Left colon (tissue), 2 donors: Measurements from ENCODE around the gene HSPA12B. TPM values are rescaled to one million over a fixed set of nuclear protein-coding genes. Genes with fewer than 3 reads are reported as not detected.

Experiments
- ATAC-seq: fragments of 200-7000 bp; cut with Tn5 transposase; one replicate; pipeline ENCODE4 v1.9.1; 2020; ENCODE audit warnings: mild to moderate bottlenecking, moderate library complexity
- DNase-seq, 2 donors: peaks; one replicate each; pipeline ENCODE4 v3.0.0-alpha.2; 2020
- intact Hi-C, 2 donors: fragments of 100-400 bp; cut with DNase I in 1 of 2; cut with micrococcal nuclease in 1 of 2; formaldehyde crosslinking; loops; one replicate each; pipeline versions ENCODE4 v1.11.2 to v1.14.0; 2022; cut with DNase I, micrococcal nuclease
- long read RNA-seq: library from polyadenylated mRNA; unstranded; transcript quantifications from one replicate; pipeline ENCODE4 v2.0.0, GENCODE V29; 2021
- total RNA-seq, 2 donors: library from RNA; stranded (reverse); fragmentation: NEBNext Ultra II Directional; extraction: Animal tissue kit (Norgen Biotek cat#: 25700); gene quantifications; one replicate each; pipeline ENCODE4 v1.2.1, GENCODE V29; 2021
- donor health status: DM: no; HTN: no; CAD: no.
- donor health status: DM: yes; HTN: yes; CAD: no.

Gene HSPA12B, protein sequence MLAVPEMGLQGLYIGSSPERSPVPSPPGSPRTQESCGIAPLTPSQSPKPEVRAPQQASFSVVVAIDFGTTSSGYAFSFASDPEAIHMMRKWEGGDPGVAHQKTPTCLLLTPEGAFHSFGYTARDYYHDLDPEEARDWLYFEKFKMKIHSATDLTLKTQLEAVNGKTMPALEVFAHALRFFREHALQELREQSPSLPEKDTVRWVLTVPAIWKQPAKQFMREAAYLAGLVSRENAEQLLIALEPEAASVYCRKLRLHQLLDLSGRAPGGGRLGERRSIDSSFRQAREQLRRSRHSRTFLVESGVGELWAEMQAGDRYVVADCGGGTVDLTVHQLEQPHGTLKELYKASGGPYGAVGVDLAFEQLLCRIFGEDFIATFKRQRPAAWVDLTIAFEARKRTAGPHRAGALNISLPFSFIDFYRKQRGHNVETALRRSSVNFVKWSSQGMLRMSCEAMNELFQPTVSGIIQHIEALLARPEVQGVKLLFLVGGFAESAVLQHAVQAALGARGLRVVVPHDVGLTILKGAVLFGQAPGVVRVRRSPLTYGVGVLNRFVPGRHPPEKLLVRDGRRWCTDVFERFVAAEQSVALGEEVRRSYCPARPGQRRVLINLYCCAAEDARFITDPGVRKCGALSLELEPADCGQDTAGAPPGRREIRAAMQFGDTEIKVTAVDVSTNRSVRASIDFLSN
- 1 to 10 TPM; 2.3 to 2.5 TPM for total RNA-seq
- long read RNA-seq, partial matches to known transcripts: 7 of 10 reads
- long read RNA-seq, other reads (novel, unspliced or antisense): 3 of 10 reads

DNA sequence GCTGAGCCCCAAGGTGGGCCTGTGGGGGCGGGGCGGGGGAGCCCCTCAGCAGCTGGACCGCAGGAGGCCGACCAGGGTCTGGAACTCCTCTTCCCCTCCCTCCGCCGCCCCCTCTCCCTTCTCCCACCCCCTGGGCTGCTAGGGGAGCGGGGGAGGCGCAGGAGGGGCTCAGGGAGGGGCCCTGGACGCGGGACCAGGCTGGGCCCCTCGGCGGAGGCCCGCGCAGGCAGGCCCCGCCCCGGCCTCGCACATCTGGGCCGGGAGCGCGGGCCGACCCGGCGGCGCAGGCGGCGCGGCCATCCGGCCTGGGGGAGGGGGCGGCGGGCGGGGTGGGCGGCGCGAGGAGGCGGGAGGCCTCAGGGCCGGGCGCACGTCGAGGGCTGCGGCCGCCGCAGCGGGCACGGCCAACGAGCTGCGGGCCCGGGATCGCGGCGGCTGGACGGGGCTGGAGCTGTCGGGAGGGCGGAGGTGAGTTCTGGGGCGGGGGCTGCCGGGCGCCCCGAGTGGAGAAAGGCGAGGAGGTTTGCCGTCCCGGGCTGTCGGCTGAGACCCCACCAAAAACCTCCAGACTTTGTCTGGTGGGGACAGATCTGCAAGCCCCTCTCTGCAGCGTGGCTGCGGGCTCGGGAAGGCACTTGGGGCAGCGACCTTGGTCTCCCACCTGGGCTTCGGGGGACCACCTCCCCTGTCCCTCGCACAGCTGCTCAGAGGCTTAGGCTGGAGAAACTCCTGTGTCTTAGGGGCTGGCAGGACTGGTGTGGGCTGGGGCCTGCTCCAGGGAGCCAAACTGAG, at the start of gene HSPA12B:
HSPA12B (plus strand) TSS at position 359 of the 792 bp plus-strand sequence. CDS start 5,990 bp downstream, outside the sequence.
- intact Hi-C loops: no loop called here

DNA sequence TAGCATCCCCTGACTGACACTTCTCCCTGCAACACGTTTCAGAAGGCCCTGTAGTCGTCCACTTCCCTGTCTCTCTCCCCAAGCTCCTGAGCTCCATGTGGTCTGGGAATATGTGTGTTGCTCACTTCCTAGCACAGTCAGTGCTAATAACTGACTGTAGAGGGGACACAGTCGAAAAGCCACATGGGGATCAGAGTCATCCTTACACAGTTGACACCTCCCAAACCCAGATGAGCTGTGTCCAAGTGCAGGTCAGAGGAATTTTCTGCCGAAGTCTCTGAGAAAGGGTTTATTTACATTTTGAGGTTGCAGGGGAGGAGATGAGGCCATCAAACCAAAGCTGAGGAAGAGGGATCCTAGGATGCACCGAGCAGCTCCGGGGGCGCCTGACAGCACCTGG, 47.1 kb upstream of the HSPA12B start:
- intact Hi-C loops: no loop called here
- no peak for ATAC-seq

More for the DNA sequence above, at the start of gene HSPA12B:
- no peak for DNase-seq
- ATAC-seq: no peak

DNA sequence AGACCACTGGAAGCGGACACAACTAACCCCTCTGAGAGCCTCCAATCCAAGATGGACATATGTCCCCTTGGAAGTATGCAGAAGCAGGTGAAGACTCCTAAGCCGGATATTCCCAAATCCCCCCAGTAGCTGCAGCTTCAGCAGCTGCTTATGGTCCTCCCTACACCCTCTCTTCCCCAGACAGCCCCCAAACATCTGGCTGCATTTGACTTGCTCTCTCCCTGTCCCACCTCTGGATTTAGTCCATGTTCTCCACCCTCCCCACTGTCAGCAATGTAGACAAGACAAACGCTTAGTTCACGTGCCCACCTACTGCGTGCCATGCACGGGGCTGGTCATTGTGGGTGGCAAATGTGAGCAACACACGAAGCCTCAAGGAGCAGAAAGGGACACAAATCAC, 46.1 kb upstream of the HSPA12B start:
- ATAC-seq (no peak), DNase-seq (no peak)
- intact Hi-C loops: no loop called here

More for the DNA sequence above, 47.1 kb upstream of the HSPA12B start:
- no peak for DNase-seq

DNA sequence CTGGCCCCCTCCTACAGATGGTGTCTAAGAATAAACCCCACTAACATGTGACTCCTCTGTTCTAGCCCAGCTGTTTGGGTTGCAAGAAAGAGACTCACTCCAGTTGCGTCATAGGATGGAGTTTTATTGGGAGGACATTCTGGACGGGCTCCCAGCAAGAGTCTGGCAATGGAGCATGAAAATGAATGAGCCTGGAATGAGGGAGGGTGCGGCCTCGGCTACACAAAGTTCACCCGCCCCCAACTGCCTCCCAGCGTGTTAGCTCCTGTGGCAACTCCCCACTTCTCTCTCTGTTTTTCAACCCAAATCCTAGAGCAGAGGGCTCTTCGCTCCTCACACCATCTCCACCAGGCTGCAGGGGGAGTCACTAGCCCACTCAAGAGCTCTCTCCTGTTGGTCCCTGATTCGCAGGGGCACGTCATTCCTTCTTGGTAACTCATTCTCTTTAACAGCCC, 45.6 kb upstream of the HSPA12B start:
- DNase-seq (peak; percentile 66 to 80), ATAC-seq (peak; percentile 90)
- intact Hi-C loops: no loop called here

DNA sequence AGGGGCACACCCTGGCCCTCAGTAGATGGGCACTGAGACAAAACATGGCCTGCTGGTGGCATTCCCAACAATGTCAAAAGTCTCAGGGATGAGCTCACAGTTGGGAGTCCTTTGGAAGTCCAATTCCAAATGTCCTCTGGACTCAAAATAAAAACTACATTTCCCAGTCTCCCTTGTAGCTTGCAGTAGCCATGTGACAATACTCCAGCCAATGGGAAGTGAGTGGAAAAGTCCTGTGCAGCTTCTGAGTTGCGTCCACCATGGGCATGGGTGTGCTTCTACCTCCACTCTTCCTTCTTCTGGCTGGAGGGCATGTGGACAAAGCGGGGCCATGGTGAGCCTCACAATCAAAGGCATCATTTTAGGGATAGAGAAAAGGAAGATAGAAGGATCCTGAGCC, 44.8 kb upstream of the HSPA12B start:
- intact Hi-C loops: no loop called here
- ATAC-seq: peak; percentile 60
- no peak for DNase-seq

DNA sequence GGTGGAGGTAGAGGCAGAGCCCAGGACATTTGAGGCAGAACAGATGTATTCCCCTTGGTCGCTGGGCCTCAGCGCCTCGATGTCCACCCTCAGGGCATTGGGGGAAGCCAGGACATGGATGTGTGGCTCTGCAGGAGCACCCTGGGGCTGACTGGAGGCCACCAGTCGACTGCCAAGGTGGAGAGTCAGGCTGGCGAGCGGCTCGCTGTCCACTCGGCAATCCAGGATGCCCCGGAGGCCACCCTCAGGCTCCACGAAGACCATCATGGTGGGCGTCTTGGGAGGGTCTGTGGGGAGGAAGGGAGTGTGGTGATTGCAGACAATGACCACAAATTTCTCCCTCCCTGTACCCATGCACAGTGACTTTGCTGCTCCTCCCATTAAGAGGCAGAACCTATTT, 42.5 kb upstream of the HSPA12B start:
- DNase-seq (no peak), ATAC-seq (no peak)
- intact Hi-C loops: no loop called here

DNA sequence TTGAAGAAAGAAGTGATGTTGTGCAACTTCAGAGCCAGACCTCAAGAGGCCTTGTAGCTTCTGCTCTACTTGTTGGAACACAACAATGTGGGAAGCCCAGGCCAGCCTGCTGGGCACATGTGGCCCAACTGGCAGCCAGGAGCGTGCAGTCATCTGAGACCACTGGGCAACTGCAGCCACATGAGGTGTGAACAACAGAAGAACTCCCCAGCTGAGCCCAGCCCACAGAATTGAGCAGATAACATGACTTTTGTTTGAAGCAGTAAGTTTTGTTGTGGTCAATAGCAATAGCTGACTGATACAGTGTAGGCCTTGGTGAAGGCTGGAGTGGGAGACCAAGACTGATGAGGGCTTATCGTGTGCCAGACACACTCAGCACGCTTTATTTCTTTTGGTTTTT, 42.1 kb upstream of the HSPA12B start:
- intact Hi-C loops: no loop called here
- no peak for DNase-seq

DNA sequence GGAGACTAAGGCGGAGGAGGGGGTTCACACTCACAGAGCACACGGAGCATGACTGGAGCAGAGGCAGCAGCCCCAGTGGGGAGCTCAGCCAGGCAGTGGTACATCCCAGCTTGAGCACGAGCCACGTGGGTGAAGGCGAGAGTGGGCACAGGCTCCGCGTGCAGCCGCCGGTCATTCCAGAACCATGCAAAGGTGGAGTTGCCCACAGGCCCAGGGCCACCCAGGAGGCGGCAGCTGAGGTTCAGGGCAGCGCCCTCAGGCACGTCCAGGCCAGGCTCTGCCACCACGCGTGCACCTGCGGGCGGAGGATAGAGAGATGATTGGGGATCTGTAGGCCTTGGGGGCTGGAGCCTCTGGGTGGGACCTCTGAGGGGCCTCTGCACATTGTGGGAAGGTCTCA, 41.2 kb upstream of the HSPA12B start:
- ATAC-seq (no peak), DNase-seq (no peak)
- intact Hi-C loops: no loop called here

More for the DNA sequence above, 42.1 kb upstream of the HSPA12B start:
- no peak for ATAC-seq

- DNase-seq (no peak), ATAC-seq (no peak)
- intact Hi-C loops: no loop called here
These were observed 40.6 kb upstream of the HSPA12B start for GRCh38 chr20:3691897-3692296.

- intact Hi-C loops: no loop called here
- no peak for ATAC-seq
- no peak for DNase-seq
These were observed 39.7 kb upstream of the HSPA12B start for GRCh38 chr20:3692706-3693294.

- ATAC-seq: no peak
- intact Hi-C loops: no loop called here
- DNase-seq: no peak
These were observed 39.1 kb upstream of the HSPA12B start for GRCh38 chr20:3693376-3693775.

GRCh38 chr20:3694864-3695263, 37.6 kb upstream of the HSPA12B start:
- ATAC-seq (no peak), DNase-seq (no peak)
- intact Hi-C loops: no loop called here

DNA sequence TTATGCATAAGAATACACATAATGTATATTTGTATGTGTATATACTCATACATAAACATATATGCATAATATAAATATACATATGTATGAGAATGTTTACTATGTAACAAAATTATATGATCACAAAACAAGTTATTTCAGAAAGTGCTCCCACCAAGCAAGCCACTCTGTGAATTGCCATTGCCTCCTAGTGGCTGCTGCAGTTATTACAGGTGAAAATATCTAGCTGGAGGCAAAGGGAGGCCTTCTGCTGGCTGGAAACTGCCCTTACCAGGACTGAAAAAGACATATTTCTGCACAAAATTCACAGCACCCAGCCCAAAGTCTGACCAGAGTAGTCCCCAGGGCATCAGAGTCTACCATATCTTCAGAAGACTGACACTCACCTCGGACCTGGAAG, 36.3 kb upstream of the HSPA12B start:
- ATAC-seq (no peak), DNase-seq (no peak)
- intact Hi-C loops: no loop called here

DNA sequence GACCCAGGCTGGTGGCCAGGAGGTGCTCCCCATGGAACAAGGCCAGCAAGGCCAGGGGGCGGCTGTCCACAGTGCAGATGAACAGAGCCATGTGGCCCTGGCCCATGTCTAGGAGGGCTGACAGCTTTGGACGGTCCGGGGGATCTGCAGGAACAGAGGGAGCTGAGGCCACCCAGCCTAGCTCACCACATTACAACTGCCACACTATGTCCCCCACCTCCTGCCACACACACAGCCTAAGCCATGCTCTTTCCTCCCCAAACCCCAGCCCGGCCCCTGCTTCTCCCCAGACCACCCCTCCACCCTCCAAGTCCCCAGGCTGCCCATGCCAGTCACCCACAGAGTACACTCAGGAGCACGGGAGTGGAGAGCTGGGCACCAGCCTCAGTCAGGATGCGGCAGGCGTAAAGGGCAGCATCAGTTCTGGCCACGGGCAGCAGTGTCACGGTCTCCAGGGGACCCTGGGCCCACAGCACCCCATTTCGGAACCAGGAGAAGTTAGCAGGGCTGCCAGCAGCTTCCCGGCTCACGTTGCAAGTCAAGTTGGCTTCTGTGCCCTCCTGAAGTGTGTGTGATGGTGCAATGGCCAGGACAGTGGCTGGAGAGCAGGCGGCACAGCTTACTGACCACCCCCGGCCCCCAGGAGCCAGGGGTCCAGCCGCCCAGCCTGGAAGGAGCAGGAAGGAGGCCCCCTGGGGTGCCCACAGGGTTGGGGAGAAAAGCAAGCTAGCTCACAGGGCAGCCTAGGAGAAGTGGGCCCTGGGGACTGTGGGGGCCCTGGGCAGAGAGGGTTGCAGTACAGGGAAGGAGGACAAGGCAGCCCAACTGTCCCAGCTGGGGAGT, 35.5 kb upstream of the HSPA12B start:
- ATAC-seq (no peak), DNase-seq (no peak)
- intact Hi-C loops: no loop called here

GRCh38 chr20:3697588-3698305, 34.7 kb upstream of the HSPA12B start:
- ATAC-seq (no peak), DNase-seq (no peak)
- intact Hi-C loops: no loop called here

DNA sequence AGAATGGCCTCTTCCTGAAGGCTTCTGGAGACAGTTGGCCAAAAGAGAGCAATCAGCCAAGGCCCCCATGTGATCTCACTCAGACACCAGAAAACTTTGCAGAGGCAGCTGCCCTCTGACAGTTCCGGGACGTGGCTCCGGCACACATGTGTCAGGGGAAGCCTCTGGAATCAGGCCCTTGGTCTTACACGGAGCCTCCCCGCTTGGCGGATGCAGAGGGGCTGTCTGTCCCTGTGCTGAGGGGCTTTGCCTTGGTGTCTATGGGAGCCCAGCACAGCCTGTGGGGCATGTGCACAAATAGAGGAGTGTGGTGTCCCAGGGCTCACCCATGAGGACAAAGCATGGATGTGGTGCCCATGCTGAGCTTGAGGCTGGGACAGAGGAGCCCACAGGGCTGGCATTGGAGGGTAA, 33.9 kb upstream of the HSPA12B start:
- ATAC-seq: no peak
- intact Hi-C loops: no loop called here
- DNase-seq: no peak

DNA sequence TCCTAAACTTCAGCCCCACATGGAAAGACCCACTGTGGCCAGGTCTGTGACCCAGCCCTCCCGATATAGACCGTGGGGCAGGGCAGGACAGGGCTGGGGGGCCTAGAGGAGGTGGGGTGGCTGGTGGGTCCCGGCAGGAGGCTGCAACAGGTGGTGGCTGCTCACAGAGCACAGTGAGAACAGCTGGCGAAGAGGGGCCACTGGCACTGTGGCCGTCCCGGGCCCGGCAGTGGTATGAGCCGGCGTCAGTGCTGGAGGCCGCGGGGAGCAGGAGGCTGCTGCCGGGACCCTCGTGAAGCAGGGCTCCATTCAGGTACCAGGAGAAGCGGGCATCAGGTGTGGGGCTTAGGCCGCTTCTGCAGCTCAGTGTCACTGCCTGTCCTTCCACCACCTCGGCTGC, 33.4 kb upstream of the HSPA12B start:
- intact Hi-C loops: no loop called here
- ATAC-seq (no peak), DNase-seq (no peak)
